ENCODE measurements around the gene VAMP8. TPM values are rescaled to one million over a fixed set of nuclear protein-coding genes. Genes with fewer than 3 reads are reported as not detected.
"Not testable (repeated sequence)": the region's sequence is repeated elsewhere in the genome, so short reads cannot be mapped to it uniquely, and the experiment has no call there.

The VAMP8 gene
- polyA plus RNA-seq, 2 donors: 337 to 430 TPM

DNA sequence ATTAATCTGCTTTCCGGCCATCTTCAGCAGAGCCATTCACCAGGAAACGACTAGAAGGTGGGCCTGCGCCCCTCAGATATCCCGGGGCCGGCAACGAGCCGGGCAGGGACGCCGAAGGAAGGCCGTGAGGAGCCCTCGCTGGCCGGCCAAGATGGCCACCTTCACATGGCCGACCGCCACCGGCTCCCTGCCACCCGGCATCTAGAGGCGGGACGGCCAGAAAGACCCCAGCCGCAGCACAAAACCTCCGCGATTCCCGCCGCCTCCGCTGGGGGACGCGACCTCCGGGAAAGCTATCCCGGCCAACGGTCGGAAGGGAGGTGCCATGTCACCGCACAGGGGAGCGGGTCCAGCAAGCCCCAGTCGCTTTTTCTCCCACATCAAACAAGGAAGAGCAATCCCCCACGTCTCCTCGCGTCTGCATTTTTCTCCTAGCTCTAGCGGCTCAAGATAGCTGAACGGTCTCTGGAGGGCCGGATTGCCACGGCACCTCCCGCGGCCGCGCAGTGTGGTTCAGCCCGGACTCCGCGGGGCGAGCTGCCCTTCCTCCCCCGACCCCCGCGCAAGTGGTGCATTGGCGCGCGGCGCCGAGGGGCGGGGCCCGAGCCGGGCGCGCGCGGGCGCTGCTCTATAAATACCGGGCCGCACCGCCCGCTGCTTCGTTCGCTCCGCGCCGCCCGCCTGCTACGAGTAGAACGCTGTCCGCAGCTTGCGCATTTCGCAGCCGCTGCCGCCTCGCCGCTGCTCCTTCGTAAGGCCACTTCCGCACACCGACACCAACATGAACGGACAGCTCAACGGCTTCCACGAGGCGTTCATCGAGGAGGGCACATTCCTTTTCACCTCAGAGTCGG is 38.7 kb upstream of the VAMP8 start, which contains the start of gene MAT2A:
Gene MAT2A, plus strand, starts transcription at position 662 of the 854 bp plus-strand sequence. Its CDS starts 120 bp downstream, at position 782.
- H3K27ac ChIP-seq (ENCODE audit: low read depth in 2 of 2, low read length in 1 of 2): peak within 1 kb of the TSS; percentile 98 to 100
- peaks cover 5 to 8% of the 10 kb centered on the region in 2 donors for H3K36me3 ChIP-seq (ENCODE audit: control insufficient read depth in 2 of 2, insufficient read depth in 2 of 2, low read length in 1 of 2)
- no peaks in the 10 kb centered on the region for H3K9me3 ChIP-seq (ENCODE audit: control insufficient read depth in 2 of 2, insufficient read depth in 1 of 2, low read depth in 1 of 2, low read length in 1 of 2)
- H3K4me1 ChIP-seq (ENCODE audit: control insufficient read depth in 2 of 2, insufficient read depth in 2 of 2, low read length in 1 of 2): peaks cover 0 to 3% of the 10 kb centered on the region in 2 donors
- no peaks in the 10 kb centered on the region for H3K27me3 ChIP-seq (ENCODE audit: control insufficient read depth in 1 of 2, insufficient read depth in 2 of 2, low read length in 2 of 2)
- 0% methylated on average over 77 to 92 of the region's 92 CpGs for WGBS, 2 donors
- peak within 1 kb of the TSS; percentile 67 to 84 for H3K4me3 ChIP-seq (ENCODE audit: low read depth in 1 of 2, low read length in 2 of 2)

GRCh38 chr2:85539361-85540132 is 37.8 kb upstream of the VAMP8 start:
- peak overlapping the region; percentile 98 to 100 for H3K27ac ChIP-seq (ENCODE audit: low read depth in 2 of 2, low read length in 1 of 2)
- H3K27me3 ChIP-seq (ENCODE audit: control insufficient read depth in 1 of 2, insufficient read depth in 2 of 2, low read length in 2 of 2): no peaks in the 10 kb centered on the region
- H3K9me3 ChIP-seq (ENCODE audit: control insufficient read depth in 2 of 2, insufficient read depth in 1 of 2, low read depth in 1 of 2, low read length in 1 of 2): no peaks in the 10 kb centered on the region
- WGBS, 2 donors: 0% methylated on average over 46 to 67 of the region's 67 CpGs
- H3K36me3 ChIP-seq (ENCODE audit: control insufficient read depth in 2 of 2, insufficient read depth in 2 of 2, low read length in 1 of 2): peaks cover 7 to 13% of the 10 kb centered on the region in 2 donors
- H3K4me3 ChIP-seq (ENCODE audit: low read depth in 1 of 2, low read length in 2 of 2): peak overlapping the region; percentile 67 to 84
- peaks cover 0 to 3% of the 10 kb centered on the region in 2 donors for H3K4me1 ChIP-seq (ENCODE audit: control insufficient read depth in 2 of 2, insufficient read depth in 2 of 2, low read length in 1 of 2)

DNA sequence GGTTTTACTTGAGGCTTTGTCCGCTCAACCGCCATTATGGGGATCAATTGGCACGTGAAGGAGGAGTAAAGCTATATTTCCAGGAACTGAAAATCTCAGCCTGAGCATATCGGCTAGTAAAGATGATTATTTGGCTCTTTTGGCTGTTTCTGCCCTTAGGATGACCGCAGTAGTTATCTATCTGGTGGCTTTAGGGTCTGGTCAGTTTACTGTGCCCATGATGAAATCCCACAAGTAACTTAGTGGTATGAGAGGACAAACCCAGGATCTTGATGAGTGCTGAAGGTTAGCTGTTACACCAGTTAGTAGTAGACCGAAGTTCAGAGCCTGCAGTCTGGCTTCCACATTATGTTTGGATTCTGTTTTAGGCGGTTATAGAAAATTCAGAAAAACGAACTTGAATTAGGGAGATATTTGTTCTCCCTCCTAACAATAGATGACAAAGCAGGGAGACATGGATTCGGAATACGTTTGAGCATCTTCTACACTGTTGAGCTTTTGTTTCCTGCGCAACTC is 37.2 kb upstream of the VAMP8 start:
- no peaks in the 10 kb centered on the region for H3K27me3 ChIP-seq (ENCODE audit: control insufficient read depth in 1 of 2, insufficient read depth in 2 of 2, low read length in 2 of 2)
- peaks cover 8 to 13% of the 10 kb centered on the region in 2 donors for H3K36me3 ChIP-seq (ENCODE audit: control insufficient read depth in 2 of 2, insufficient read depth in 2 of 2, low read length in 1 of 2)
- 3 to 5% methylated on average over 11 of the region's 11 CpGs for WGBS, 2 donors
- H3K9me3 ChIP-seq (ENCODE audit: control insufficient read depth in 2 of 2, insufficient read depth in 1 of 2, low read depth in 1 of 2, low read length in 1 of 2): no peaks in the 10 kb centered on the region
- peaks cover 0 to 3% of the 10 kb centered on the region in 2 donors for H3K4me1 ChIP-seq (ENCODE audit: control insufficient read depth in 2 of 2, insufficient read depth in 2 of 2, low read length in 1 of 2)
- H3K27ac ChIP-seq (ENCODE audit: low read depth in 2 of 2, low read length in 1 of 2): peak overlapping the region; percentile 98 to 100
- peak overlapping the region; percentile 67 to 84 for H3K4me3 ChIP-seq (ENCODE audit: low read depth in 1 of 2, low read length in 2 of 2)

- H3K4me1 ChIP-seq (ENCODE audit: control insufficient read depth in 2 of 2, insufficient read depth in 2 of 2, low read length in 1 of 2): peaks cover 0 to 3% of the 10 kb centered on the region in 2 donors
- no peak overlapping the region for H3K27ac ChIP-seq (ENCODE audit: low read depth in 2 of 2, low read length in 1 of 2)
- peaks cover 10 to 15% of the 10 kb centered on the region in 2 donors for H3K36me3 ChIP-seq (ENCODE audit: control insufficient read depth in 2 of 2, insufficient read depth in 2 of 2, low read length in 1 of 2)
- 20 to 24% methylated on average over 4 of the region's 4 CpGs for WGBS, 2 donors
- H3K4me3 ChIP-seq (ENCODE audit: low read depth in 1 of 2, low read length in 2 of 2): peak overlapping the region in 1 of 2 donors; percentile 67
- H3K27me3 ChIP-seq (ENCODE audit: control insufficient read depth in 1 of 2, insufficient read depth in 2 of 2, low read length in 2 of 2): no peaks in the 10 kb centered on the region
- H3K9me3 ChIP-seq (ENCODE audit: control insufficient read depth in 2 of 2, insufficient read depth in 1 of 2, low read depth in 1 of 2, low read length in 1 of 2): no peaks in the 10 kb centered on the region
Observed at GRCh38 chr2:85541262-85541661, 36.1 kb upstream of the VAMP8 start.

DNA sequence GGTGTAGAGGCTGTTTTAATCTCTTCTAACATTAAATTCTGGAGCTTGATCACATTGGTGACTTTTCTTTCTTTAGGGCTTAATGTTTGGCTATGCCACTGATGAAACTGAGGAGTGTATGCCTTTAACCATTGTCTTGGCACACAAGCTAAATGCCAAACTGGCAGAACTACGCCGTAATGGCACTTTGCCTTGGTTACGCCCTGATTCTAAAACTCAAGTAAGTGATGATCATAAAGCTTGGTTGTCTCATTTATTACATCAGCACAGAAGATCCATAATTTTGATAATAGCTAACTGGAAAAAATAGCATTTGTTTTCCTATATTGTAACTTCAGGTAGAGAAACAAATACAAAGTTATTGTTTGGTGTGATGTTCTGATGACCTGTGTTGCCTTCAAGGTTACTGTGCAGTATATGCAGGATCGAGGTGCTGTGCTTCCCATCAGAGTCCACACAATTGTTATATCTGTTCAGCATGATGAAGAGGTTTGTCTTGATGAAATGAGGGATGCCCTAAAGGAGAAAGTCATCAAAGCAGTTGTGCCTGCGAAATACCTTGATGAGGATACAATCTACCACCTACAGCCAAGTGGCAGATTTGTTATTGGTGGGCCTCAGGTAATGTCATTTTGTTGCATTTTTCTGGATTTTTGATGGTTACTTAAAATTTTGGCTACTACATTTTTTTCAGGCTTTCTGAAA is 35.5 kb upstream of the VAMP8 start:
- H3K4me3 ChIP-seq (ENCODE audit: low read depth in 1 of 2, low read length in 2 of 2): peak overlapping the region in 1 of 2 donors; percentile 67
- no peaks in the 10 kb centered on the region for H3K9me3 ChIP-seq (ENCODE audit: control insufficient read depth in 2 of 2, insufficient read depth in 1 of 2, low read depth in 1 of 2, low read length in 1 of 2)
- 38 to 40% methylated on average over 5 of the region's 5 CpGs for WGBS, 2 donors
- no peaks in the 10 kb centered on the region for H3K27me3 ChIP-seq (ENCODE audit: control insufficient read depth in 1 of 2, insufficient read depth in 2 of 2, low read length in 2 of 2)
- H3K4me1 ChIP-seq (ENCODE audit: control insufficient read depth in 2 of 2, insufficient read depth in 2 of 2, low read length in 1 of 2): peaks cover 0 to 3% of the 10 kb centered on the region in 2 donors
- peaks cover 10 to 15% of the 10 kb centered on the region in 2 donors for H3K36me3 ChIP-seq (ENCODE audit: control insufficient read depth in 2 of 2, insufficient read depth in 2 of 2, low read length in 1 of 2)
- peak overlapping the region; percentile 49 to 58 for H3K27ac ChIP-seq (ENCODE audit: low read depth in 2 of 2, low read length in 1 of 2)

GRCh38 chr2:85542777-85543176 is 34.6 kb upstream of the VAMP8 start:
- H3K27ac ChIP-seq (ENCODE audit: low read depth in 2 of 2, low read length in 1 of 2): no peak overlapping the region
- H3K9me3 ChIP-seq (ENCODE audit: control insufficient read depth in 2 of 2, insufficient read depth in 1 of 2, low read depth in 1 of 2, low read length in 1 of 2): no peaks in the 10 kb centered on the region
- H3K4me3 ChIP-seq (ENCODE audit: low read depth in 1 of 2, low read length in 2 of 2): no peak overlapping the region
- peaks cover 10 to 15% of the 10 kb centered on the region in 2 donors for H3K36me3 ChIP-seq (ENCODE audit: control insufficient read depth in 2 of 2, insufficient read depth in 2 of 2, low read length in 1 of 2)
- 63 to 68% methylated on average over 4 of the region's 4 CpGs for WGBS, 2 donors
- H3K4me1 ChIP-seq (ENCODE audit: control insufficient read depth in 2 of 2, insufficient read depth in 2 of 2, low read length in 1 of 2): peaks cover 0 to 3% of the 10 kb centered on the region in 2 donors
- H3K27me3 ChIP-seq (ENCODE audit: control insufficient read depth in 1 of 2, insufficient read depth in 2 of 2, low read length in 2 of 2): no peaks in the 10 kb centered on the region

DNA sequence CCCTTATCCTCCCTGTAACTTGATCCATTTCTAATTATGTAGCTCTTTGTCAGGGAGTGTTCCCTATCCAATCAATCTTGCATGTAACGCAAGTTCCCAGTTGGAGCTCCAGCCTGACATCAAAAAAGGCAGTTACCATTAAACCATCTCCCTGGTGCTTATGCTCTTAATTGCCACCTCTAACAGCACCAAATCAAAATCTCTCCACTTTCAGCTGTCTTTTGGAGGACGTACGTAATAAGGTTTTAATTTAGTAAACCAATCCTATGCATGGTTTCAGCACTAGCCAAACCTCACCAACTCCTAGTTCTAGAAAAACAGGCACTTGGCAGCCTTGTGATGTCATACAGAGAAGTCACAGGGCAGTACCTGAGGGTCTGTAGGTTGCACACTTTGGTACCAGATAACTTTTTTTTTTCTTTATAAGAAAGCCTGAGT is 33.1 kb upstream of the VAMP8 start:
- H3K27ac ChIP-seq (ENCODE audit: low read depth in 2 of 2, low read length in 1 of 2): peak overlapping the region; percentile 4 to 15
- H3K4me1 ChIP-seq (ENCODE audit: control insufficient read depth in 2 of 2, insufficient read depth in 2 of 2, low read length in 1 of 2): not testable (repeated sequence)

DNA sequence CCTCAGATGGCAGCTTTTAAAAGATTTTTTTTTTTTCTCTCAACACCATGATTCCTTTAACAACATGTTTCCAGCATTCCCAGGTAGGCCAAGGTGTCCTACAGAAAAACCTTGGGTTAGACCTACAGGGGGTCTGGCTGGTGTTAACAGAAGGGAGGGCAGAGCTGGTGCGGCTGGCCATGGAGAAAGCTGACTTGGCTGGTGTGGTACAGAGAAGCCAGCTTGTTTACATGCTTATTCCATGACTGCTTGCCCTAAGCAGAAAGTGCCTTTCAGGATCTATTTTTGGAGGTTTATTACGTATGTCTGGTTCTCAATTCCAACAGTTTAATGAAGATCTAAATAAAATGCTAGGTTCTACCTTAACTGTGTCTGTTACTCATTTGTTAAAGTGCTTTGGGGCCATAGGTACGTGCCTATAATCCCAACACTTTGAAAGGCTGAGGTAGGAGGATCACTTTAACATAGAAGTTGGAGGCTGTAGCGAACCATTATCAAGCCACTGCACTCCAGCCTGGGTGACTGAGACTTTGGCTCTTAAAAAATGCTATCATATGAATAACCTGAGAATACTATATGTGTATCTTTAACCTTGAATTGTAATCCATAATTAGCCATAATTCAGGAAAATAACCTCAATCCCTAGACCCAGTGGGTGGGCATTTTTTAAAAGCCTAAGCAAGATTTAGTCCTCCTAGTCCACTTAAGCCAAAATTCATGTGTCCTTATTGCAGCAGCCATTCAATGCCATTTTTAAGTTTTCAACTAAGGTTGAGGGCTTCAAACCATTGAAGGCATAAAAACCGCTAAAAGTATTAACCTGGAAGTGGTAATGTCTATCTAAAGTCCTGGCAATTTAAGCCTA is 32.2 kb upstream of the VAMP8 start:
- Histone ChIP-seq H3K36me3 (ENCODE audit: control insufficient read depth in 2 of 2, insufficient read depth in 2 of 2, low read length in 1 of 2) (peaks cover 13 to 15% of the 10 kb centered on the region in 2 donors), H3K27ac (ENCODE audit: low read depth in 2 of 2, low read length in 1 of 2) (peak overlapping the region; percentile 15 to 28)
- H3K9me3 ChIP-seq (ENCODE audit: control insufficient read depth in 2 of 2, insufficient read depth in 1 of 2, low read depth in 1 of 2, low read length in 1 of 2); H3K4me1 ChIP-seq (ENCODE audit: control insufficient read depth in 2 of 2, insufficient read depth in 2 of 2, low read length in 1 of 2); H3K27me3 ChIP-seq (ENCODE audit: control insufficient read depth in 1 of 2, insufficient read depth in 2 of 2, low read length in 2 of 2); H3K4me3 ChIP-seq (ENCODE audit: low read depth in 1 of 2, low read length in 2 of 2): not testable (repeated sequence)
- 69 to 75% methylated on average over 5 of the region's 5 CpGs for WGBS, 2 donors

More for the DNA sequence above, 33.1 kb upstream of the VAMP8 start:
- peaks cover 10 to 15% of the 10 kb centered on the region in 2 donors for H3K36me3 ChIP-seq (ENCODE audit: control insufficient read depth in 2 of 2, insufficient read depth in 2 of 2, low read length in 1 of 2)
- not testable (repeated sequence) for H3K4me3 ChIP-seq (ENCODE audit: low read depth in 1 of 2, low read length in 2 of 2); H3K27me3 ChIP-seq (ENCODE audit: control insufficient read depth in 1 of 2, insufficient read depth in 2 of 2, low read length in 2 of 2); H3K9me3 ChIP-seq (ENCODE audit: control insufficient read depth in 2 of 2, insufficient read depth in 1 of 2, low read depth in 1 of 2, low read length in 1 of 2)
- WGBS, 2 donors: 54 to 59% methylated on average over 3 of the region's 3 CpGs

All from esophagus (tissue), 2 donors.